Activated CD4-positive, alpha-beta T cell treated with anti-CD3 and anti-CD28 coated beads, Interleukin-2, amount 50 U/mL, for 16 hours (primary cell): ENCODE data around the gene RAB11FIP2.

ENCODE experiments used
- DNase-seq: peaks from one replicate; pipeline ENCODE4 v3.0.0-alpha.2; 2020

The RAB11FIP2 gene

GRCh38 chr10:117980216-117980615 is 66.5 kb downstream of the RAB11FIP2 start:
- no peak for DNase-seq

- no peak for DNase-seq
These were observed 74.4 kb downstream of the RAB11FIP2 start for GRCh38 chr10:117972168-117972837.

GRCh38 chr10:117970962-117971361 is 75.8 kb downstream of the RAB11FIP2 start:
- no peak for DNase-seq

GRCh38 chr10:117969592-117969991 is 77.1 kb downstream of the RAB11FIP2 start:
- DNase-seq: no peak

GRCh38 chr10:117968354-117969182 is 78.2 kb downstream of the RAB11FIP2 start:
- no peak for DNase-seq

GRCh38 chr10:117967149-117967650 is 79.5 kb downstream of the RAB11FIP2 start:
- no peak for DNase-seq

GRCh38 chr10:117965984-117966383 is 80.8 kb downstream of the RAB11FIP2 start:
- no peak for DNase-seq

- DNase-seq: no peak
These were observed 82.2 kb downstream of the RAB11FIP2 start for GRCh38 chr10:117964536-117964935.

- DNase-seq: no peak
These were observed 86.3 kb downstream of the RAB11FIP2 start for GRCh38 chr10:117960345-117960935.

GRCh38 chr10:117956972-117957371 is 89.8 kb downstream of the RAB11FIP2 start:
- DNase-seq: no peak

GRCh38 chr10:117955176-117955575 is 91.6 kb downstream of the RAB11FIP2 start:
- DNase-seq: no peak
